GM23338 (cell line): ENCODE results near the gene GNPTG. TPM values are rescaled to one million over a fixed set of nuclear protein-coding genes. Genes with fewer than 3 reads are reported as not detected.

Source experiments
- ATAC-seq: fragments of 200-7000 bp; cut with Tn5 transposase; 3 replicates; pipeline ENCODE4 v1.9.1; 2020
- DNase-seq: peaks from one replicate; pipeline ENCODE4 v3.0.0-alpha.2; 2015; ENCODE audit warnings: low spot score
- H2AFZ ChIP-seq: fragments of 200-600 bp; sonication (generic); 2 replicates; pipeline ENCODE4 v1.8.0; 2016; ENCODE audit warnings: antibody characterized with exemption, mild to moderate bottlenecking, moderate library complexity
- H3F3A ChIP-seq: fragments of 200-600 bp; sonication (generic); replicated peaks from 2 replicates; pipeline ENCODE4 v1.8.0; 2017; ENCODE audit warnings: antibody characterized with exemption, mixed run types, low read depth
- H3K27ac ChIP-seq: fragments of 200-600 bp; sonication (generic); 2 replicates; pipeline ENCODE4 v1.6.1; 2016; ENCODE audit warnings: low read depth
- H3K27me3 ChIP-seq: fragments of 200-600 bp; sonication (generic); 2 replicates; pipeline ENCODE4 v1.8.0; 2016; ENCODE audit warnings: mild to moderate bottlenecking, mixed run types, moderate library complexity; ENCODE audit not compliant: insufficient read depth
- H3K36me3 ChIP-seq: fragments of 200-600 bp; sonication (generic); 2 replicates; pipeline ENCODE4 v1.8.0; 2016; ENCODE audit warnings: mild to moderate bottlenecking; ENCODE audit not compliant: insufficient read depth
- H3K4me1 ChIP-seq: fragments of 200-600 bp; sonication (generic); 2 replicates; pipeline ENCODE4 v1.8.0; 2016; ENCODE audit warnings: mild to moderate bottlenecking, moderate library complexity; ENCODE audit not compliant: insufficient read depth
- H3K4me2 ChIP-seq: fragments of 200-600 bp; sonication (generic); 2 replicates; pipeline ENCODE4 v1.7.1; 2017; ENCODE audit warnings: mixed run types
- H3K4me3 ChIP-seq: fragments of 200-600 bp; sonication (generic); 2 replicates; pipeline ENCODE4 v1.6.1; 2016; ENCODE audit warnings: mixed run types
- H3K79me2 ChIP-seq: fragments of 200-600 bp; sonication (generic); replicated peaks from 2 replicates; pipeline ENCODE4 v1.8.0; 2017; ENCODE audit warnings: mild to moderate bottlenecking; ENCODE audit not compliant: insufficient read depth
- H3K9me2 ChIP-seq: fragments of 200-600 bp; sonication (generic); 2 replicates; pipeline ENCODE4 v1.8.0; 2017; ENCODE audit not compliant: insufficient read depth
- H4K20me1 ChIP-seq: fragments of 200-600 bp; sonication (generic); replicated peaks from 2 replicates; pipeline ENCODE4 v1.8.0; 2017; ENCODE audit warnings: mild to moderate bottlenecking; ENCODE audit not compliant: insufficient read depth
- H3K27ac Mint-ChIP-seq: 2 replicates; pipeline ENCODE4 v1.8.0; 2020; ENCODE audit warnings: inconsistent platforms, mild to moderate bottlenecking, moderate library complexity, mixed read lengths
- H3K27me3 Mint-ChIP-seq: 3 replicates; pipeline ENCODE4 v1.8.0; 2022; ENCODE audit warnings: low read depth, mild to moderate bottlenecking, moderate library complexity, mixed read lengths, inconsistent platforms; ENCODE audit not compliant: insufficient read depth, poor library complexity
- H3K36me3 Mint-ChIP-seq: 3 replicates; pipeline ENCODE4 v1.8.0; 2021; ENCODE audit warnings: low read depth, mild to moderate bottlenecking, inconsistent platforms, moderate library complexity, mixed read lengths
- H3K4me1 Mint-ChIP-seq: 3 replicates; pipeline ENCODE4 v1.8.0; 2020; ENCODE audit warnings: mild to moderate bottlenecking, inconsistent platforms, mixed read lengths
- H3K4me3 Mint-ChIP-seq: 3 replicates; pipeline ENCODE4 v1.8.0; 2021; ENCODE audit warnings: moderate library complexity, mild to moderate bottlenecking, inconsistent platforms, mixed read lengths
- H3K9me3 Mint-ChIP-seq: 3 replicates; pipeline ENCODE4 v1.8.0; 2020; ENCODE audit warnings: moderate library complexity, mild to moderate bottlenecking, inconsistent platforms, mixed read lengths
- CREB1 ChIP-seq: fragments of 250-450 bp; sonication (Bioruptor Pico); IDR thresholded peaks from 2 replicates; pipeline ENCODE4 v1.5.0; 2020; ENCODE audit warnings: low read depth, mild to moderate bottlenecking, moderate library complexity
- EZH2 ChIP-seq: fragments of 200-600 bp; sonication (generic); IDR thresholded peaks from one replicate; pipeline ENCODE4 v1.8.0; 2017; ENCODE audit warnings: antibody characterized with exemption, mild to moderate bottlenecking, low read depth; ENCODE audit not compliant: unreplicated experiment
- EZH2phosphoT487 ChIP-seq: fragments of 200-600 bp; sonication (generic); IDR thresholded peaks from one replicate; pipeline ENCODE4 v1.8.1; 2018; ENCODE audit warnings: antibody characterized with exemption; ENCODE audit not compliant: unreplicated experiment
- JUNB ChIP-seq: IDR thresholded peaks from one replicate; pipeline ENCODE4 v1.6.1; 2016; ENCODE audit warnings: antibody characterized with exemption; ENCODE audit not compliant: unreplicated experiment
- NANOG ChIP-seq: IDR thresholded peaks from 2 replicates; pipeline ENCODE4 v1.6.1; 2016; ENCODE audit warnings: antibody characterized with exemption, borderline replicate concordance
- POLR2AphosphoS5 ChIP-seq: IDR thresholded peaks from 2 replicates; pipeline ENCODE4 v1.6.1; 2016; ENCODE audit warnings: antibody characterized with exemption, low read depth
- STAT1 ChIP-seq: IDR thresholded peaks from one replicate; pipeline ENCODE4 v1.6.1; 2016; ENCODE audit warnings: antibody characterized with exemption; ENCODE audit not compliant: unreplicated experiment
- ZNF114 ChIP-seq: fragments of 250-450 bp; sonication (Bioruptor Pico); IDR thresholded peaks from 2 replicates; pipeline ENCODE4 v1.5.0; 2020; ENCODE audit warnings: mild to moderate bottlenecking, moderate library complexity
- ZNF331 ChIP-seq: fragments of 250-450 bp; sonication (Bioruptor Pico); IDR thresholded peaks from 2 replicates; pipeline ENCODE4 v1.5.0; 2020; ENCODE audit warnings: low read depth, mild to moderate bottlenecking, moderate library complexity
- polyA plus RNA-seq: library from polyadenylated mRNA; unstranded; fragments of >200 nt; fragmentation: Nextera tagmentation; extraction: Ambion mirVana; gene quantifications from 2 replicates; pipeline ENCODE4 v1.2.1, GENCODE V29; 2016
- total RNA-seq: library from RNA; depleted of rRNA; stranded (reverse); fragments of >200 nt; shearing (Covaris generic); gene quantifications from 2 replicates; pipeline ENCODE4 v1.2.3, GENCODE V29; 2014
- TF ChIP-seq, protein P1 (sequence below): fragments of 250-450 bp; sonication (Bioruptor Pico); IDR thresholded peaks from 2 replicates; pipeline ENCODE4 v1.5.0; 2020; ENCODE audit warnings: mild to moderate bottlenecking, moderate library complexity
- TF ChIP-seq, protein P2 (sequence below): IDR thresholded peaks from 2 replicates; pipeline ENCODE4 v1.6.1; 2016; ENCODE audit warnings: antibody characterized with exemption
- TF ChIP-seq, protein P3 (sequence below): IDR thresholded peaks from one replicate; pipeline ENCODE4 v1.6.1; 2018; ENCODE audit warnings: antibody characterized with exemption; ENCODE audit not compliant: unreplicated experiment
- TF ChIP-seq, protein P4 (sequence below), 2 experiments: fragments of 200-600 bp in 1 of 2; sonication (generic) in 1 of 2; conservative IDR thresholded peaks; 2 replicates each; pipeline versions ENCODE4 v1.5.1 to v1.6.1; 2016 to 2017; ENCODE audit warnings: antibody characterized with exemption in 2 of 2, low read depth in 2 of 2, mild to moderate bottlenecking in 2 of 2, moderate library complexity in 1 of 2

GNPTG gene
- total and polyA plus RNA-seq, 2 experiments from 2014 or later = 23.3 to 41.0 TPM

DNA sequence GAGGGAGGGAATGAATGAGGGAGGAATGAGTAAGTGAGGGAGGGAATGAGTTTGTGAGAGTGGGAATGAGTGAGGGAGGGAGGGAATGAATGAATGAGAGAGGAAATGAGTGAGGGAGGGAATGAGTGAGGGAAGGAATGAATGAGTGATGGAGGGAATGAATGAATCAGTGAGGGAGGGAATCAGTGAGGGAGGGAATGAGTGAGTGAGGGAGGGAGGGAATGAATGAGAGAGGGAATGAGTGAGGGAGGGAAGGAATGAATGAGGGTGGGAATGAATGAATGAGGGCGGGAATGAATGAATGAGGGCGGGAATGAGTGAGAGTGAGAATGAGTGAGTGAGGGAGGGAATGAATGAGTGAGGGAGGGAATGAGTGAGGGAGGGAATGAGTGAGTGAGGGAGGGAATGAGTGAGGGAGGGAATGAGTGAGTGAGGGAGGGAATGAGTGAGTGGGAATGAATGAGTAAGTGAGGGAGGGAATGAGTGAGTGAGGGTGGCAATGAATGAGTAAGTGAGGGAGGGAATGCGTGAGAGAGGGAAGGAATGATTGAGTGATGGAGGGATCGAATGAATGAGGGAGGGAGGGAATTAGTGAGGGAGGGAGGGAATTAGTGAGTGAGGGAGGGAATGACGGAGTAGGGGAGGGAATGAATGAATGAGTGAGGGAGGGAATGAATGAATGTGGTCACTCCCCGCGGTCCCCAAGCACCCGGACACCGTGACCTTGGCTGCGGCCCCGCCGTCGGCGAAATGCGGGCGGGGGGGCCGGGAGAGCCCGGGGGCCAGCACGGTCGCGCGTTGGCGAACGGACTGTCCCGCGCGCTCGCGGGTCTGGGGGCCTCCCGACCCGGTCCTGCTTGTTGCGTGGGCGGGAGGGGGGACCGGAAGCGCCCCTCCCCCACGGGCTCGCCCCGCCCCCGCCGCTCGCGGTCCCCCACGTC lies 43.4 kb upstream of the GNPTG start:
- Histone ChIP-seq H3K4me3 (peak overlapping the region; percentile 63), H2AFZ (no peak overlapping the region), H3K79me2 (peaks cover 35% of the 10 kb centered on the region), H3K4me1 (peaks cover 17% of the 10 kb centered on the region), H3F3A (peaks cover 8% of the 10 kb centered on the region), H3K27me3 (no peaks in the 10 kb centered on the region), H3K4me2 (no peak overlapping the region), H3K27ac (no peak overlapping the region), H3K36me3 (no peaks in the 10 kb centered on the region), H3K9me2 (no peaks in the 10 kb centered on the region), H4K20me1 (peaks cover 34% of the 10 kb centered on the region)
- ATAC-seq (peak; percentile 11), DNase-seq (peak; percentile 77)
- TF ChIP-seq POLR2AphosphoS5 (no peak), STAT1 (no peak), ZNF114 (no peak), CREB1 (no peak), JUNB (no peak), EZH2phosphoT487 (no peak), EZH2 (no peak), NANOG (no peak), ZNF331 (CRISPR knock-in tag) (no peak)
- TF ChIP-seq, protein P1, sequence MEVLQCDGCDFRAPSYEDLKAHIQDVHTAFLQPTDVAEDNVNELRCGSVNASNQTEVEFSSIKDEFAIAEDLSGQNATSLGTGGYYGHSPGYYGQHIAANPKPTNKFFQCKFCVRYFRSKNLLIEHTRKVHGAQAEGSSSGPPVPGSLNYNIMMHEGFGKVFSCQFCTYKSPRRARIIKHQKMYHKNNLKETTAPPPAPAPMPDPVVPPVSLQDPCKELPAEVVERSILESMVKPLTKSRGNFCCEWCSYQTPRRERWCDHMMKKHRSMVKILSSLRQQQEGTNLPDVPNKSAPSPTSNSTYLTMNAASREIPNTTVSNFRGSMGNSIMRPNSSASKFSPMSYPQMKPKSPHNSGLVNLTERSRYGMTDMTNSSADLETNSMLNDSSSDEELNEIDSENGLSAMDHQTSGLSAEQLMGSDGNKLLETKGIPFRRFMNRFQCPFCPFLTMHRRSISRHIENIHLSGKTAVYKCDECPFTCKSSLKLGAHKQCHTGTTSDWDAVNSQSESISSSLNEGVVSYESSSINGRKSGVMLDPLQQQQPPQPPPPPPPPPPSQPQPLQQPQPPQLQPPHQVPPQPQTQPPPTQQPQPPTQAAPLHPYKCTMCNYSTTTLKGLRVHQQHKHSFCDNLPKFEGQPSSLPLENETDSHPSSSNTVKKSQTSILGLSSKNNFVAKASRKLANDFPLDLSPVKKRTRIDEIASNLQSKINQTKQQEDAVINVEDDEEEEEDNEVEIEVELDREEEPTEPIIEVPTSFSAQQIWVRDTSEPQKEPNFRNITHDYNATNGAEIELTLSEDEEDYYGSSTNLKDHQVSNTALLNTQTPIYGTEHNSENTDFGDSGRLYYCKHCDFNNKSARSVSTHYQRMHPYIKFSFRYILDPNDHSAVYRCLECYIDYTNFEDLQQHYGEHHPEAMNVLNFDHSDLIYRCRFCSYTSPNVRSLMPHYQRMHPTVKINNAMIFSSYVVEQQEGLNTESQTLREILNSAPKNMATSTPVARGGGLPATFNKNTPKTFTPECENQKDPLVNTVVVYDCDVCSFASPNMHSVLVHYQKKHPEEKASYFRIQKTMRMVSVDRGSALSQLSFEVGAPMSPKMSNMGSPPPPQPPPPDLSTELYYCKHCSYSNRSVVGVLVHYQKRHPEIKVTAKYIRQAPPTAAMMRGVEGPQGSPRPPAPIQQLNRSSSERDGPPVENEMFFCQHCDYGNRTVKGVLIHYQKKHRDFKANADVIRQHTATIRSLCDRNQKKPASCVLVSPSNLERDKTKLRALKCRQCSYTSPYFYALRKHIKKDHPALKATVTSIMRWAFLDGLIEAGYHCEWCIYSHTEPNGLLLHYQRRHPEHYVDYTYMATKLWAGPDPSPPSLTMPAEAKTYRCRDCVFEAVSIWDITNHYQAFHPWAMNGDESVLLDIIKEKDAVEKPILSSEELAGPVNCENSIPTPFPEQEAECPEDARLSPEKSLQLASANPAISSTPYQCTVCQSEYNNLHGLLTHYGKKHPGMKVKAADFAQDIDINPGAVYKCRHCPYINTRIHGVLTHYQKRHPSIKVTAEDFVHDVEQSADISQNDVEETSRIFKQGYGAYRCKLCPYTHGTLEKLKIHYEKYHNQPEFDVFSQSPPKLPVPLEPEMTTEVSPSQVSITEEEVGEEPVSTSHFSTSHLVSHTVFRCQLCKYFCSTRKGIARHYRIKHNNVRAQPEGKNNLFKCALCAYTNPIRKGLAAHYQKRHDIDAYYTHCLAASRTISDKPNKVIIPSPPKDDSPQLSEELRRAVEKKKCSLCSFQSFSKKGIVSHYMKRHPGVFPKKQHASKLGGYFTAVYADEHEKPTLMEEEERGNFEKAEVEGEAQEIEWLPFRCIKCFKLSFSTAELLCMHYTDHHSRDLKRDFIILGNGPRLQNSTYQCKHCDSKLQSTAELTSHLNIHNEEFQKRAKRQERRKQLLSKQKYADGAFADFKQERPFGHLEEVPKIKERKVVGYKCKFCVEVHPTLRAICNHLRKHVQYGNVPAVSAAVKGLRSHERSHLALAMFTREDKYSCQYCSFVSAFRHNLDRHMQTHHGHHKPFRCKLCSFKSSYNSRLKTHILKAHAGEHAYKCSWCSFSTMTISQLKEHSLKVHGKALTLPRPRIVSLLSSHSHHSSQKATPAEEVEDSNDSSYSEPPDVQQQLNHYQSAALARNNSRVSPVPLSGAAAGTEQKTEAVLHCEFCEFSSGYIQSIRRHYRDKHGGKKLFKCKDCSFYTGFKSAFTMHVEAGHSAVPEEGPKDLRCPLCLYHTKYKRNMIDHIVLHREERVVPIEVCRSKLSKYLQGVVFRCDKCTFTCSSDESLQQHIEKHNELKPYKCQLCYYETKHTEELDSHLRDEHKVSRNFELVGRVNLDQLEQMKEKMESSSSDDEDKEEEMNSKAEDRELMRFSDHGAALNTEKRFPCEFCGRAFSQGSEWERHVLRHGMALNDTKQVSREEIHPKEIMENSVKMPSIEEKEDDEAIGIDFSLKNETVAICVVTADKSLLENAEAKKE (CRISPR knock-in tag) = no peak
- TF ChIP-seq, protein P2, sequence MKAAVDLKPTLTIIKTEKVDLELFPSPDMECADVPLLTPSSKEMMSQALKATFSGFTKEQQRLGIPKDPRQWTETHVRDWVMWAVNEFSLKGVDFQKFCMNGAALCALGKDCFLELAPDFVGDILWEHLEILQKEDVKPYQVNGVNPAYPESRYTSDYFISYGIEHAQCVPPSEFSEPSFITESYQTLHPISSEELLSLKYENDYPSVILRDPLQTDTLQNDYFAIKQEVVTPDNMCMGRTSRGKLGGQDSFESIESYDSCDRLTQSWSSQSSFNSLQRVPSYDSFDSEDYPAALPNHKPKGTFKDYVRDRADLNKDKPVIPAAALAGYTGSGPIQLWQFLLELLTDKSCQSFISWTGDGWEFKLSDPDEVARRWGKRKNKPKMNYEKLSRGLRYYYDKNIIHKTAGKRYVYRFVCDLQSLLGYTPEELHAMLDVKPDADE = no peak
- TF ChIP-seq, protein P3, sequence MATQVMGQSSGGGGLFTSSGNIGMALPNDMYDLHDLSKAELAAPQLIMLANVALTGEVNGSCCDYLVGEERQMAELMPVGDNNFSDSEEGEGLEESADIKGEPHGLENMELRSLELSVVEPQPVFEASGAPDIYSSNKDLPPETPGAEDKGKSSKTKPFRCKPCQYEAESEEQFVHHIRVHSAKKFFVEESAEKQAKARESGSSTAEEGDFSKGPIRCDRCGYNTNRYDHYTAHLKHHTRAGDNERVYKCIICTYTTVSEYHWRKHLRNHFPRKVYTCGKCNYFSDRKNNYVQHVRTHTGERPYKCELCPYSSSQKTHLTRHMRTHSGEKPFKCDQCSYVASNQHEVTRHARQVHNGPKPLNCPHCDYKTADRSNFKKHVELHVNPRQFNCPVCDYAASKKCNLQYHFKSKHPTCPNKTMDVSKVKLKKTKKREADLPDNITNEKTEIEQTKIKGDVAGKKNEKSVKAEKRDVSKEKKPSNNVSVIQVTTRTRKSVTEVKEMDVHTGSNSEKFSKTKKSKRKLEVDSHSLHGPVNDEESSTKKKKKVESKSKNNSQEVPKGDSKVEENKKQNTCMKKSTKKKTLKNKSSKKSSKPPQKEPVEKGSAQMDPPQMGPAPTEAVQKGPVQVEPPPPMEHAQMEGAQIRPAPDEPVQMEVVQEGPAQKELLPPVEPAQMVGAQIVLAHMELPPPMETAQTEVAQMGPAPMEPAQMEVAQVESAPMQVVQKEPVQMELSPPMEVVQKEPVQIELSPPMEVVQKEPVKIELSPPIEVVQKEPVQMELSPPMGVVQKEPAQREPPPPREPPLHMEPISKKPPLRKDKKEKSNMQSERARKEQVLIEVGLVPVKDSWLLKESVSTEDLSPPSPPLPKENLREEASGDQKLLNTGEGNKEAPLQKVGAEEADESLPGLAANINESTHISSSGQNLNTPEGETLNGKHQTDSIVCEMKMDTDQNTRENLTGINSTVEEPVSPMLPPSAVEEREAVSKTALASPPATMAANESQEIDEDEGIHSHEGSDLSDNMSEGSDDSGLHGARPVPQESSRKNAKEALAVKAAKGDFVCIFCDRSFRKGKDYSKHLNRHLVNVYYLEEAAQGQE = no peak
- TF ChIP-seq, protein P4, sequence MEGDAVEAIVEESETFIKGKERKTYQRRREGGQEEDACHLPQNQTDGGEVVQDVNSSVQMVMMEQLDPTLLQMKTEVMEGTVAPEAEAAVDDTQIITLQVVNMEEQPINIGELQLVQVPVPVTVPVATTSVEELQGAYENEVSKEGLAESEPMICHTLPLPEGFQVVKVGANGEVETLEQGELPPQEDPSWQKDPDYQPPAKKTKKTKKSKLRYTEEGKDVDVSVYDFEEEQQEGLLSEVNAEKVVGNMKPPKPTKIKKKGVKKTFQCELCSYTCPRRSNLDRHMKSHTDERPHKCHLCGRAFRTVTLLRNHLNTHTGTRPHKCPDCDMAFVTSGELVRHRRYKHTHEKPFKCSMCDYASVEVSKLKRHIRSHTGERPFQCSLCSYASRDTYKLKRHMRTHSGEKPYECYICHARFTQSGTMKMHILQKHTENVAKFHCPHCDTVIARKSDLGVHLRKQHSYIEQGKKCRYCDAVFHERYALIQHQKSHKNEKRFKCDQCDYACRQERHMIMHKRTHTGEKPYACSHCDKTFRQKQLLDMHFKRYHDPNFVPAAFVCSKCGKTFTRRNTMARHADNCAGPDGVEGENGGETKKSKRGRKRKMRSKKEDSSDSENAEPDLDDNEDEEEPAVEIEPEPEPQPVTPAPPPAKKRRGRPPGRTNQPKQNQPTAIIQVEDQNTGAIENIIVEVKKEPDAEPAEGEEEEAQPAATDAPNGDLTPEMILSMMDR (conservative IDR thresholded peaks at IDR 0.05; ENCODE audit: low read depth in 2 of 2) = no peak
- Mint-ChIP-seq H3K9me3 (no peaks in the 10 kb centered on the region; the same call in 2 of the 3 replicates), H3K27ac (no peak overlapping the region), H3K27me3 (peaks cover 30% of the 10 kb centered on the region), H3K36me3 (peaks cover 16% of the 10 kb centered on the region), H3K4me3 (peak overlapping the region; percentile 84), H3K4me1 (peaks cover 13% of the 10 kb centered on the region)
